Panc1 (cell line): ENCODE data around the gene ADCY1.

Experiments used
- POLR2AphosphoS5 ChIP-seq: IDR thresholded peaks from 2 replicates; pipeline ENCODE4 v1.6.1; 2012; ENCODE audit warnings: mild to moderate bottlenecking, low read depth, low read length, moderate library complexity
- SIN3A ChIP-seq: IDR thresholded peaks from 2 replicates; pipeline ENCODE4 v1.6.1; 2012; ENCODE audit warnings: low read depth, mild to moderate bottlenecking, low read length, moderate library complexity, borderline replicate concordance; ENCODE audit not compliant: insufficient read depth
- TF ChIP-seq, protein P1 (sequence below): fragments of 450-650 bp; IDR thresholded peaks from 2 replicates; pipeline ENCODE4 v1.5.1; 2017; ENCODE audit warnings: mild to moderate bottlenecking

DNA sequence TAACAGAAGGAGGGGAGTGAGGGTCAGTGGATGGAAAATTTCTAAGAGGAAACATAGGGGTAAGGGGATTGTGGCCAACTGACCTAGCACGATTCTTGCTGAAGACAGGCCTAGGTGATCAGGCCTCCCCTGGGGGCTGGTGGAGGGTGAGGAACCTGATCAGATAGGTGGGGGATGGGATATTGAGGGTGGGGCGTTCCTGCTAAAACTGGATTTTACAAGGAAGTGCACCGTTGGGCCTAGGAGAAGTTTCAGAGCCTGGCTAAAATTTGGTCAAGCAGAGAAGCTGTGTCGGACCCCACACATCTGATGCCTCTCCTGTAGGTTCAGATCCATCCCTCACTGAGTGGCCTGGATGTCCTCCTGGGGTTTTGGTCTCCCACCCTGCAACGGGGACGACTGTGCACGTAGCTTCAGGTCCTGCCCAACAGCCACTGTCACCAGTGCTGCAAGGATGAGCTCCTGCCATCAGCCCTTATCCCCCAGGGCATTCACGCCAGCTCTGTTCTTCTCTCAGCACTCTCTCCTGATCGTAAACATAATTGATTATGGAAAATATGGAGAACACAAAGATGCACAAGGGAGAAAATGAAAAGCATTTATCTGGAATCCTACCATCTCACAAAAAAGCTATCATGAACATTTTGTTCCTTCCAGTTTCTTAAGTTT is 89.9 kb downstream of the ADCY1 start:
- no peak for TF ChIP-seq SIN3A
- TF ChIP-seq, protein P1, sequence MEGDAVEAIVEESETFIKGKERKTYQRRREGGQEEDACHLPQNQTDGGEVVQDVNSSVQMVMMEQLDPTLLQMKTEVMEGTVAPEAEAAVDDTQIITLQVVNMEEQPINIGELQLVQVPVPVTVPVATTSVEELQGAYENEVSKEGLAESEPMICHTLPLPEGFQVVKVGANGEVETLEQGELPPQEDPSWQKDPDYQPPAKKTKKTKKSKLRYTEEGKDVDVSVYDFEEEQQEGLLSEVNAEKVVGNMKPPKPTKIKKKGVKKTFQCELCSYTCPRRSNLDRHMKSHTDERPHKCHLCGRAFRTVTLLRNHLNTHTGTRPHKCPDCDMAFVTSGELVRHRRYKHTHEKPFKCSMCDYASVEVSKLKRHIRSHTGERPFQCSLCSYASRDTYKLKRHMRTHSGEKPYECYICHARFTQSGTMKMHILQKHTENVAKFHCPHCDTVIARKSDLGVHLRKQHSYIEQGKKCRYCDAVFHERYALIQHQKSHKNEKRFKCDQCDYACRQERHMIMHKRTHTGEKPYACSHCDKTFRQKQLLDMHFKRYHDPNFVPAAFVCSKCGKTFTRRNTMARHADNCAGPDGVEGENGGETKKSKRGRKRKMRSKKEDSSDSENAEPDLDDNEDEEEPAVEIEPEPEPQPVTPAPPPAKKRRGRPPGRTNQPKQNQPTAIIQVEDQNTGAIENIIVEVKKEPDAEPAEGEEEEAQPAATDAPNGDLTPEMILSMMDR, result no peak
- TF ChIP-seq POLR2AphosphoS5, result no peak
